GM18502 (cell line): ENCODE measurements around the gene HDAC4.

ENCODE experiments used
- ATAC-seq: cut with Tn5 transposase; IDR thresholded peaks from one replicate; pipeline ENCODE4 v1.9.1; 2021; ENCODE audit warnings: mild to moderate bottlenecking; ENCODE audit not compliant: unreplicated experiment, poor library complexity

The HDAC4 gene

GRCh38 chr2:239231231-239232194, 169.3 kb downstream of the HDAC4 start:
- ATAC-seq: no peak

DNA sequence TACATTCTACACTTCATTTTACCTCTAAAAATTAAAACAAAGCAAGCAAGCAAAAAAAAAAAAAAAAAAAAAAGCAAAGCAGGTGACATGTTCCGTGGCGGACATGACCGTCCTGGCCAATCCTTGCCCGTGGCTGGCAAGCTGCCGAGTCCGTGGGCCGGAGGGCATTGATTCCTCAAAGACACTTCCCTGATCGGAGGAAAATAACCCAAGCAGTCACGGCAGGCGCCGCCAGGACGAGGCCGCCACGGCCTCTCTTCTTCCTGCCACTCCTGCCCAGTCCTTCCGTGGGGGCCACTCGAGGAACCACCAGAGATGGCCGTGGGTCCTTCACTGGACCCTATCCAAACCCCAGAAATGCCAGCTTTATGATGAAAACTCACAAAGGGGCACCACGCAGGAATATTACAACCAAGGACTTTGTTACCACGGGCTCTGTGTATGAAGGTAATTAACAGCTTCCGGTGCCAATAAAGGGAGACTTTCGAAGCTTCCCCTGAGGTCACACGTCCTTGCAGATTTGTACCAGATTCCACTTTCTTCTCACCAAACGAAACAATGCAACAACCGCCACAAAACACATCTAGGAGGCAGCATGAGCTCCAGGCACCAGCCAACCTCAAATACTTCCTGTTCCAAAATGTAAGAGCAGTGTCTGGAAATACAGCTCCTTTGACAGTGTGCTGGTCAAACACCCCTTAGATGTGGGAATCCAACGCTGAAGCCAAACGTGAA, 170.3 kb downstream of the HDAC4 start:
- ATAC-seq: no peak

GRCh38 chr2:239229545-239230279, 171.1 kb downstream of the HDAC4 start:
- no peak for ATAC-seq

GRCh38 chr2:239227661-239228371, 173.0 kb downstream of the HDAC4 start:
- no peak for ATAC-seq

DNA sequence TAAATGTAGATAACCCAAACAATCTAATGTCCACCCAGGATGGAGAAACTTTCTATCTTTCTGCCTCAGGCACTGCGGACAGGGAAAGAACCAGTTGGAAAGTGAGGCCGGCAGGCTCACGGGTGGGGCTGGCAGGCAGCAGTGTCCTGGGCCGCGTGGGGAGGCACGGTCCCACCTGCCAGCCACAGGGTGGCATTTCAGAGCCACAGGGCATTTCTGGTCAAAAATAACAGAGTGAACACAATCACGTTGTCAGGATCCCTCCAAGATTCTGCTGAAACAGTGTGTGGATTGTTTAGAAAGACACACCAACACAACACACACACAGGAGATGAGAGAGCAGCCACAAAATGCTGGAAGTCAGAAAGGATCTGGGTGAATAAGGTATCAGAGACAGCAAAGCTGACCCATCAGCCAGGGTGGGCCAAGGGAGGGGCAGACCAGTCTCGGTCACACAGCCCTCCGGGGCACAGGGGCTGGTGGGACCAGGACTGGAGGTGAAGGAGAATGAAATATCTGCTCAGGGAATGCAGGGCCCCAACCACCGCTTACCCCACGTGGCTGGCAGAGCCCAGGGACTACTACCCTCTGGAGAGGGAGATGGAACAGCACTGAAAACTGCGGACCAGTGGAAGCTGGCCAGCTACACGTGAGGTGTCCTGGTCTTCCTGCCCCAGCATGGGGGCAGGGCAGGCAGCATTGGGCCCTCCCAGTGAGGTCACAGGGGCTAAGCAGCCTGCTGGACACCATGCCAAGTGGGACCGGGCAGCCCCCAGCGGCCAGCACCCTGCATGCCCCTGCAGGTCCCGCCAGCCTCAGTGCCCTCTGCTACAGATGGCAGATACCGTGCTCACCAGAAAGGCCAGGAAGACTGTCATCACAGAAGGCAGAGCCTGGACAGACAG, 173.9 kb downstream of the HDAC4 start:
- no peak for ATAC-seq

DNA sequence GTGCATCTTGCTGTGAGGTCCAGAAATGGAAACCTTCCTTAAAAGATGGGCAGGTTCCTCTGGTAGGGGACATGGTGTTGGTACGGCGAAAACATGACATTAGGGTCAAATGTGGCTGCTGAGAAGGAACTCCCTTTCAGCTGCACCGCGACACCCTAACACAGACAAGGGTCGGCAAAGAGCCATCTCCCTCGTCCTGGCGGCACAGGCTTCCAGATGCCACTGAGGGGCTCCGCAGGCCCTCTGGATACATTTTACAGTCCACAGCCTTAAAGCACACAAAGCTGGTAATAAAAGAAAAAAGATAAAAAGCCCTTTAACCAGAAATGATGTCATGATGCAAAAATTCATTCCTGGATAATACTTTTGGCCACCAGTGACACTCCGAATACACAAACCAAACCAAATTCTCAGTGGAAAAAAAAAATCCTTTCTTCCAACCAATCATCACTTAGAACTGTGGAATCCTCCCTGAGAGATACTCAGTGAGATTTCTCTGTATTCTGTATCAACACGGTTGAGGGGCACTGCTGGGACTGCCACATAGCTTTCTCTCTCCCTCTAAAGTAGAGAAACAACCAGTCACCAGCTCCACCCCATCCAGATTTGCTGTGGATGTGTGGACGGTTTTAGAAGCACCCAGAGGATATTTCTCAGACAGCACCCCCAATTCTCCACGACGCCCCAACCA, 174.8 kb downstream of the HDAC4 start:
- ATAC-seq: no peak

DNA sequence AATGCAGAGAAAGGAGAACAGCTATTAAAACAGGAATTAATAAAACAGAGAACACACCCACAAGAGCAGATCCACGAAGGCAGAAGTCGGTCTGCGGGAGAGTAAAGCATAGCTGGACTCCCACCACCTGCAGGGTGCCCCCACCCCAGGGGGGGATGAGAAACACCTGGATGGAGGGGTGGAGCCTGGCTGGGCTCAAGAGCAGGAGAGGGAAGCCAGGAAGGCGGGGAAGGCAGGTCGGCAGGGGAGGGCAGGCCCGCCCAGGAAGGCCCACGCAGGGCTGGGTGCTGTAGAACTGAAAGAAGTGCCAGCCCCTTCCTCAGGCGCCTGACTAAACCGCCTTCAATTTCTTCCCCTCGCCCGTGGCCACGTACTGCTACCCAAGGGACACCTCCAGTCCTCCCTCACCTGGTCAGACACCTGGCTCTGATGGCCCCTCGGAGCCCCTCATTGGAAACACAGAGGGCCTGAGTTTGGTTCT, 175.4 kb downstream of the HDAC4 start:
- ATAC-seq: no peak

- ATAC-seq: no peak
These were observed 175.9 kb downstream of the HDAC4 start for GRCh38 chr2:239224955-239225354.

GRCh38 chr2:239224199-239224570, 176.6 kb downstream of the HDAC4 start:
- ATAC-seq: no peak

GRCh38 chr2:239223310-239224198, 177.3 kb downstream of the HDAC4 start:
- no peak for ATAC-seq

- no peak for ATAC-seq
These were observed 178.0 kb downstream of the HDAC4 start for GRCh38 chr2:239222706-239223309.

DNA sequence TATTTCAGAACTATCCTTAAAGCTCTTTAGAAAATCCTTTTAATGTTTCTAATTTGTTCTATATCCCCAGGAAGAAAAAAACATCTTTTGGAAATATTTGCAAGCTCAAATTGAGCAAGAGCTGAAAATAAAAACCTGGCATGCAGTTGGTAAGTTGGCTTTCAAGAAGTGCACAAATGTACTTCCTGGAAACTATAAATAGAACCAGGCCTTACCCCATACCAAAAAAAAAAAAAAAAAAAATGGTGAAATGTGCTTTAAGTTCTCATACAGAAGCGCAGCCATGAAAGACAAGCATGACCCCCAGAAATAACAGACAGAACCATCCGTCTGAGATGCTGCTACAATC, 178.5 kb downstream of the HDAC4 start:
- no peak for ATAC-seq

DNA sequence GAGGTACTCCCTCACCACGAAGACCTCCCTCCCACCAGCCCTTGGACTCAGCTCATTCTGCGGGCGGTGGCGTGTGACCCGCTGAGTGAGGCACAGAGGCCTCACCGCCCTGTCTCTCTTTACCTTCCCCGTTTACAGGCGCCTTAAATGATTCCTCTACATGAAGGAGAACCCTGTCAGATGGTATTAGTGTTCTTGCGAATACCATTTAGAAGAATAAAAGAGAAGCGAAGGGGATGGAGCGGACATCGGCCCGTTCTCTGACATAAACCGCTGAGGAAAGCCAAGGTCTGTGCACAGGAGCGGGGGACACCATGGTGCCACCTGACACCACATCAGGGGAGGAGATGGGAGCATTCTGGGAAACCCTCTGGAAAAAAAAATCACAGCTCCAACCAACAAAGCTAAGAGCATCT, 179.8 kb downstream of the HDAC4 start:
- ATAC-seq: no peak

DNA sequence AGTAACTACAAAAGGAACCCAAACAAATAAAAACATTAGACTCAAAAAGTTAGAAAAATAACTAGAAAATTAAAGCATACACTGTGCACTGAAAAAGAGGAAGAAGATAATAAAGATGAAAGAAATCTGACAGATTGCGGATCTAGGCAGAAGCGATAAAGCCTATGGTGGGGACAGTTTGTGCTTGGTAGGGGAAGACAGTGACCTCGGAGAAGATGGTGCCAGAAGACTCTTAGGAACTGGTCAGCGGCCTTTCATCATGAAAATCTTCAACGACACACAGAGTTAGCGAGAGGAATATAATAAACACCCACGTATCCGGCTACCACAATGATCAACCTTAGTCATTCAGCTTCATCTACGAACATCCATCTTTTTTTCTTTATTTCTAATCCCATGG, 180.5 kb downstream of the HDAC4 start:
- no peak for ATAC-seq

GRCh38 chr2:239216614-239217273, 184.1 kb downstream of the HDAC4 start:
- ATAC-seq: no peak

GRCh38 chr2:239215988-239216613, 184.7 kb downstream of the HDAC4 start:
- no peak for ATAC-seq
